Measurements from ENCODE around the gene AMT. TPM values are rescaled to one million over a fixed set of nuclear protein-coding genes. Genes with fewer than 3 reads are reported as not detected.

Gene AMT
- total and polyA plus RNA-seq, 11 donors = 3.5 to 39.9 (median 17.0) TPM

GRCh38 chr3:49469936-49470713 is 47.9 kb upstream of the AMT start, which contains the start of gene DAG1:
TSS of gene DAG1 (plus strand) at chr3:49470267. CDS start at chr3:49510535, 40,268 bp downstream.
- peak; percentile 99 for DNase-seq
- H3K4me3 ChIP-seq = peak within 1 kb of the TSS; percentile 68 to 94 (median 84)
- ATAC-seq = peak; percentile 87 to 95 (median 91)
- no peak for TF ChIP-seq CTCF (IDR thresholded peaks at IDR 0.05)
- peak; percentile 56 to 88 for TF ChIP-seq POLR2A (IDR thresholded peaks at IDR 0.05)
- no peaks in the 10 kb centered on the region for H3K27me3 ChIP-seq
- H3K4me1 ChIP-seq = peaks cover 12 to 55% (median 40%) of the 10 kb centered on the region in 12 donors
- intact Hi-C loops (cut with DNase I) = loop anchor here in 3 of 10 donors (1.0 to 10.0 kb wide), 6 partner anchors 37 to 202 kb away; partner anchors contain the start of genes APEH (in 1 of the 3), RHOA (in 1 of the 3), TCTA (in 1 of the 3) and USP4 (in 1 of the 3)
- H3K9me3 ChIP-seq = no peaks in the 10 kb centered on the region
- 0 to 1% (median 1%) methylated on average over 10 to 108 of the region's 108 CpGs for WGBS, 4 donors
- peaks cover 0 to 4% (median 0%) of the 10 kb centered on the region in 9 donors for H3K36me3 ChIP-seq
- peak within 1 kb of the TSS; percentile 91 to 100 (median 98) for H3K27ac ChIP-seq

- intact Hi-C loops (cut with DNase I) = loop anchor here in 1 of 10 donors (10.0 kb wide), 1 partner anchor 54 kb away; the partner anchor contains the start of genes RHOA and TCTA
- ATAC-seq (peak; percentile 64 to 89 (median 78)), DNase-seq (peak; percentile 83 to 92 (median 90))
- H3K4me3 ChIP-seq = peak overlapping the region; percentile 4 to 94 (median 70)
- no peaks in the 10 kb centered on the region for H3K9me3 ChIP-seq
- H3K36me3 ChIP-seq = peaks cover 0 to 4% (median 0%) of the 10 kb centered on the region in 9 donors
- H3K27me3 ChIP-seq = no peaks in the 10 kb centered on the region
- peaks cover 12 to 58% (median 40%) of the 10 kb centered on the region in 12 donors for H3K4me1 ChIP-seq
- TF ChIP-seq POLR2A (IDR thresholded peaks at IDR 0.05) (no peak), CTCF (IDR thresholded peaks at IDR 0.05) (peak in 1 of 12 donors; percentile 8)
- peak overlapping the region; percentile 91 to 100 (median 98) for H3K27ac ChIP-seq
- 4 to 10% (median 5%) methylated on average over 9 to 23 of the region's 23 CpGs for WGBS, 4 donors
Observed at GRCh38 chr3:49469037-49469935, 47.0 kb upstream of the AMT start.

GRCh38 chr3:49466085-49466484 is 43.8 kb upstream of the AMT start:
- Histone ChIP-seq H3K27ac (peak overlapping the region; percentile 7 to 98 (median 67)), H3K36me3 (no peaks in the 10 kb centered on the region), H3K4me1 (peaks cover 7 to 53% (median 39%) of the 10 kb centered on the region in 12 donors), H3K4me3 (no peak overlapping the region), H3K27me3 (no peaks in the 10 kb centered on the region), H3K9me3 (no peaks in the 10 kb centered on the region)
- intact Hi-C loops (cut with DNase I) = loop anchor here in 1 of 10 donors (10.0 kb wide), 1 partner anchor 51 kb away; the partner anchor contains the start of genes RHOA and TCTA
- DNase-seq = no peak
- TF ChIP-seq POLR2A (IDR thresholded peaks at IDR 0.05) = no peak
- no peak for TF ChIP-seq CTCF (IDR thresholded peaks at IDR 0.05)
- 71 to 94% (median 78%) methylated on average over 2 of the region's 2 CpGs for WGBS, 4 donors
- ATAC-seq = no peak
